Stimulated activated CD8-positive, alpha-beta memory T cell treated with anti-CD3 and anti-CD28 coated beads, Interleukin-4, amount 100 ng/mL, for 24 hours (primary cell): ENCODE measurements around the gene PDE11A.
"Not testable (repeated sequence)": the region's sequence is repeated elsewhere in the genome, so short reads cannot be mapped to it uniquely, and the experiment has no call there.

Source experiments
- DNase-seq: peaks from one replicate; pipeline ENCODE4 v3.0.0-alpha.2; 2020; ENCODE audit warnings: low read depth

Gene PDE11A

DNA sequence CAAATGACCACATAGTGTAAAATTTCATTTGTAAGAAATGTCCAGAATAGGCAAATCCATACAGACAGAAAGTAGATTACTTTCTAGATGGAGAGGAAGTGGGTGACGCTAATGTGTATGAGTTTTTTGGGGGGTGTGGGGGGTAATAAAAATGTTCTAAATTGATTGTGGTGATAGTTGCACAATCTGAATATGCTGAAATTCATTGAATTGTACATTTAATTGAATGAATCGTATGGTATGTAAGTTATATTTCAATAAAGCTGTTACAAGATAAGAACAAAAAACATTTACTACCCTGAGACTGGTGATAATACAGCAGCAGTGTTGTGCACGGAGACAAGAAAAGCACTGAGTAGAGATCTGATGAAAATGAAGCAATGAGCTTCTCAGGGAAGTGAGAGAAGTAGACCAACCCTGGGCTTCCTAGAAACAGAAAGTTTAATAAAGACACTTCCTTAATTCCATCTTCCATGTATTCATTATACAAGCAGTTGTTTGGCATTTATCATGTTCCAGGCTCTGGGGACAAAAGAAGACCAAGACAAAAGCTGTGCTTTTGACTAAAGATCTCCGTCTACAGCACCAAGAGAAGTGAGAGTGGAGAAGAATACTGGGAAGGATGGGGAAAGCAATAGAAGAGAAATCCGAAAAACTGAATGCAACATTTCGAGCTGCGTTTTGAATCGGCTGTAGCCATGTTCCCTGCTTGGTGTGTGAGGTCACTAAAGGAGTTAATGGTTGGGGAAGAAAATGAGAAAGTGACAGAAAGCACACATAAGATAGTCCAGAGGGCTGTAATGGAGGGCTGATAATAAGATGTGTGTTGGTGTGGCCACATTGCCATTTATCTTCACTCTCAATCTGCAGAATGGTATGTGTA is 1.8 kb upstream of the PDE11A start:
- DNase-seq: no peak

DNA sequence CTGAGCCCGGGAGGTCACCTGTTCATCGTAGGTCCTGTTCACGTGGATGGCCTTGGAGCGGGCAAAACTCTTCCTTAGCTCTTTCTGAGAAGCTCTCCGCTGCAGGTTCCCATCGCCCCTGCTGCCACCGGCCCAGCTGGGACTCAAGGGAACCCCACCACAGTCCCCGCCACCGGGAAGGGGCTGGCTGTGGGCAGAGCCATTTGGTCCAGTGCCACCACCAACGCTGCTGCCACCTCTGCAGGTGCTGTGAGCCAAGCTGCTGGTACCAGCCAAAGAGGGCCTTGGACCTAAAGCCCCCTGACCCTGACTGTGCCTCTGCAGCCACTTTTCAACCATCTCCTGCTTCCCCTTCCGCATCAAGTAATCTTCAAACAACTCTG is 586 bp downstream of the PDE11A start:
- DNase-seq: no peak

DNA sequence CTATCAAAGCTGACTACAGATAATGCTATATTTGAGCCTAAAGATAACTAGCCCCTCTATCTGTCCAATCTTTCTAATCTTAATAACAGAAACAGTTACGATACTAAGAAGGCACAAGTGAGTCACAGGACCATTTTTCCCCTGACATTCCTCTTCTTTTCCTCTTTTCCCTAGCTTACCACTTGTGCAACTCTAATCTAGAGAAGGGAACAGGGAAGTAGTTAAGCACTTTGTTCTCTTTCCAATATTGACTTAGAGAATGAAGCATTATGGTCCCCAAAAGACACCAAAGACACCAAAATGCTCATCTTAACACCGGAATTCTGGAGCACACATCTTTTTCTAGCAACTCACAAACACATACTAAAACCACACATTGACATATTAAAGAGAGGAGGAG is 1.8 kb downstream of the PDE11A start:
- no peak for DNase-seq

GRCh38 chr2:178069551-178069950 is 3.0 kb downstream of the PDE11A start:
- DNase-seq: no peak

DNA sequence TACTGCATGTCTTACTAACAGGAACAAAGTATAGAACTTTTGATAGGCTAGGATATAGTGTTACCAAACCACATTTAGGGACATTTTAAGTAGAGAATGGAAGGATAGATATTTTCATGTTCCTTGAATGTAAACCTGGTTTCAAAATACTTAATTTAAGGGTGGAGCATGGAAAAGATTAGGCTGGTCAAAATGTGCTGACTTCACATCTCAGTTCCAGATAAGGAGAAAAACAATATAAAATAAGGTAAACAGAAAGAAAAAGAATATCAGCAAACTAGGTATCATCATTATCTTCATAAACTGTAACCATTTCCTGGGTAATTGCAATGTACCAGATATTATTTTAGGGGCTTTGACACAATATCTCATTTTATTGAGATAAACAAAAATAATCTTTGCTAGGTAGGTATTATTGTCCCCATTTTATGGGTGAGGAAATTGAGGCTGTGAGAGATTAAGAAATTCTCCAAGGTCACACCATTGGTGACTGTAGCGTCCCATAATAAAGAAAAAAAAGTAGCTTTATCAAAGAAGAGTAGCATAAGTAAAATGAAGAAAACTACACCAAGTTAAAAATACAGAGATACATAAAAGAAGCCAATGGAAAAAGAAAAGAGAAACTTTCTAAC is 3.6 kb downstream of the PDE11A start:
- no peak for DNase-seq

DNA sequence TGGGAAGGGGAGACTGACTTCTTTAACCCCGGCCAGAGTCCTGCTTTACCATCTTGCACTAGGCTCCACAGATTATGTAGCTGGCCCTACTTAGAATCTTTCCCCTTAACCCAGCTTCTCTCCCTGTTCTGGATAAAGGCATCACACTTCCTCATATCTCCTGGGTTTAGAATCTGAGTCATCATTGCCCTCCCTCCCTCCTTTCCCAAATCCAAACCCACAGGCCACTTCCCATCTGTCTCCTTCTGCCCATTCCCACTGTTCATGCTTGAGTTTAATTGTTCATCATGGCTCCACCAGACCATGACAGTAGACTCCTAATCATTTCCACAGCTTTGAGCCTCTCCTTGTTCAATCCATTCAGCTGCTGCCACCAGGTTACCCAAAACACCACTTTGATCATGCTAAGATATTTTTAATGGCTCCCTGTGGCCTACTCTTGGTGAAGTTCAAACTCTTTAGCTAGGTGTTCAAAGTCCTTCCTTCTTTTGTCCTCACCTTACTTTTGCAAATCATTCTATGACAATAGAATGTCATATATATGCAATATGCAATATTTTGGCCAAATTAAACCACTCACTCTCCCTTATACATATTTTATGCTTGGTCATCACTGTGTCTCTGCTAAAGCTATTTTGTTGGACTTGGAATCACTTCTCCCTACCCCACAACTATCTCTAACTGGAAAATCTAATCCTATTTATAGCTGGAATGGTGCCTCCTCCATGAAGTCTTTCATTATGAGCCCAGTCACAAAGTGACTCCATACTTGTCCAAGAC is 5.5 kb downstream of the PDE11A start:
- DNase-seq: no peak

GRCh38 chr2:178066324-178066723 is 6.3 kb downstream of the PDE11A start:
- DNase-seq: no peak

- no peak for DNase-seq
Observed at GRCh38 chr2:178059681-178060080, 12.9 kb downstream of the PDE11A start.

GRCh38 chr2:178059111-178059510 is 13.5 kb downstream of the PDE11A start:
- no peak for DNase-seq

- no peak for DNase-seq
Observed at GRCh38 chr2:178057179-178057680, 15.3 kb downstream of the PDE11A start.

GRCh38 chr2:178056345-178056744 is 16.2 kb downstream of the PDE11A start:
- DNase-seq: no peak

DNA sequence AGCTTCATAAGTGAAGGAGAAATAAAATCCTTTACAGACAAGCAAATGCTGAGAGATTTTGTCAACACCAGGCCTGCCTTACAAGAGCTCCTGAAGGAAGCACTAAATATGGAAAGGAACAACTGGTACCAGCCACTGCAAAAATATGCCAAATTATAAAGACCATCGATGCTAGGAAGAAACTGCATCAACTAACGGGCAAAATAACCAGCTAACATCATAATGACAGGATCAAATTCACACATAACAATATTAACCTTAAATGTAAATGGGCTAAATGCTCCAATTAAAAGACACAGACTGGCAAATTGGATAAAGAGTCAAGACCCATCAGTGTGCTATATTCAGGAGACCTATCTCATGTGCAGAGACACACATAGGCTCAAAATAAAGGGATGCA is 21.3 kb downstream of the PDE11A start:
- not testable (repeated sequence) for DNase-seq

- no peak for DNase-seq
Observed at GRCh38 chr2:178047391-178047790, 25.2 kb downstream of the PDE11A start.

GRCh38 chr2:178044836-178045235 is 27.7 kb downstream of the PDE11A start:
- DNase-seq: no peak

DNA sequence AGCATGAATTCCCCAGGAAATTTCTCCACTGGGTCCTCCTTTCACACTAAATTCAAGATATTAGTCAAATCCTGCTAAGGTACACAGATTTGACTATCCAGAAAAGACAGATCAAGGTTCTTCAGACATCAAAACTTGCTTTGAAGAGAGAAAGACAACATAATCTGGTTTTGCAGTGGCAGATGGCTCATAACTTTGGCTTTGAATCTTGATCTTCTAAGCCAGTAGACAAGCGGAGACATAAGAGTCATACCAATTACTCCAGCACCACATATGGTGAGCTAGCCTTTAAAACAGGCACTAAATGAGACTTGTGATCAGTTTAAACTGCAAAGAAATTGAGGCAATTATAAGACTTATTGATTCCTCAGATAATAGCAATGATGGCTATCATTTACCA is 29.3 kb downstream of the PDE11A start:
- DNase-seq: no peak

DNA sequence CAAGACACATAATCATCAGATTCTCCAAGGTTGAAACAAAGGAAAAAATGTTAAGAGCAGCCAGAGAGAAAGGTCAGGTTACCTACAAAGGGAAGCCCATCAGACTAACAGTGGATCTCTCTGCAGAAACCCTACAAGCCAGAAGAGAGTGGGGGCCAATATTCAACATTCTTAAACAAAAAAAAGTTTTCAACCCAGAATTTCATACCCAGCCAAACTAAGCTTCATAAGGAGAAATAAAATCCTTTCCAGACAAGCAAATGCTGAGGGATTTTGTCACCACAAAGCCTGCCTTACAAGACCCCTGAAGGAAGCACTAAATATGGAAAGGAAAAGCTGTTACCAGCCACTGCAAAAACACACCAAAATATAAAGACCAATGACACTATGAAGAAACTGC is 39.0 kb downstream of the PDE11A start:
- DNase-seq: not testable (repeated sequence)

DNA sequence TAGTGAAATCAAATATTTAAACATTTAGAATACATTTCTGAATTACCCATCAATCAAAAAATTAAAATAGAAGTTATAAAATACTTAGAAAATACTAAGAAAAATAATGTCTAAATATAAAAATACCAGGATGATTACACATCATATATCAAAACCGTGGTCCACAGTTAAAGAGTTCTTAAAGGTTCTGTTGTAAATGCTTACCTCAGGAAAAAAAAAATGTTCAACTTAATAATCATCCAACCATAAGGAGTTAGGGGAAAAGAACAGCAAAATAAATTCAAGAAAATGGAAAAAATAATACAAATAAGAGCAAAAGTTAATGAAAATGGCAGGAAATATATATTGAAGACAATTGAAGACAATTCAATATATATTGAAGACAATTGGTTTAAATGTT is 43.2 kb downstream of the PDE11A start:
- no peak for DNase-seq

- no peak for DNase-seq
Observed at GRCh38 chr2:178025551-178026185, 46.9 kb downstream of the PDE11A start.

- DNase-seq: no peak
Observed at GRCh38 chr2:178018141-178018540, 54.4 kb downstream of the PDE11A start.

GRCh38 chr2:178016612-178017011 is 56.0 kb downstream of the PDE11A start:
- no peak for DNase-seq

- DNase-seq: no peak
Observed at GRCh38 chr2:178012639-178013038, 59.9 kb downstream of the PDE11A start.

GRCh38 chr2:178009813-178010212 is 62.8 kb downstream of the PDE11A start:
- DNase-seq: no peak
